ENCODE results near the gene COL5A1. TPM values are rescaled to one million over a fixed set of nuclear protein-coding genes. Genes with fewer than 3 reads are reported as not detected.

Gene COL5A1
- total and polyA plus RNA-seq, 2 experiments from 2014 or later = 2.5 to 13.1 TPM

- no peak for TF ChIP-seq CTCF (conservative IDR thresholded peaks at IDR 0.05; ENCODE audit: low read depth in 2 of 2)
- TF ChIP-seq ETS1 (IDR thresholded peaks at IDR 0.05) = no peak
- no peak for TF ChIP-seq EZH2phosphoT487 (IDR thresholded peaks at IDR 0.05; ENCODE audit: unreplicated experiment)
Observed at GRCh38 chr9:134747951-134748489, 106.4 kb downstream of the COL5A1 start (continued).

- no peak overlapping the region for H3K4me3 ChIP-seq
- DNase-seq (ENCODE audit: low spot score) (no peak), ATAC-seq (no peak)
- no peak overlapping the region for H3K4me2 ChIP-seq
- H3K9me2 ChIP-seq (ENCODE audit: insufficient read depth) = no peaks in the 10 kb centered on the region
- H3K79me2 ChIP-seq (replicated peaks; ENCODE audit: insufficient read depth) = no peaks in the 10 kb centered on the region
- no peaks in the 10 kb centered on the region for H4K20me1 ChIP-seq (replicated peaks; ENCODE audit: insufficient read depth)
- no peak overlapping the region for H2AFZ ChIP-seq
- no peaks in the 10 kb centered on the region for H3K36me3 ChIP-seq (ENCODE audit: insufficient read depth)
- no peaks in the 10 kb centered on the region for H3K4me1 ChIP-seq (ENCODE audit: insufficient read depth)
- Mint-ChIP-seq H3K27ac (no peak overlapping the region), H3K27me3 (ENCODE audit: insufficient read depth, low read depth, poor library complexity) (peaks cover 6% of the 10 kb centered on the region), H3K9me3 (peaks cover 27% of the 10 kb centered on the region), H3K36me3 (ENCODE audit: low read depth) (peaks cover 27% of the 10 kb centered on the region), H3K4me1 (no peaks in the 10 kb centered on the region), H3K4me3 (no peak overlapping the region)
- peaks cover 14% of the 10 kb centered on the region for H3F3A ChIP-seq (replicated peaks; ENCODE audit: low read depth)
- no peak overlapping the region for H3K27ac ChIP-seq (ENCODE audit: low read depth)
- no peaks in the 10 kb centered on the region for H3K27me3 ChIP-seq (ENCODE audit: insufficient read depth)
- TF ChIP-seq REST (IDR thresholded peaks at IDR 0.05; ENCODE audit: unreplicated experiment) = no peak
- no peak for TF ChIP-seq EZH2phosphoT487 (IDR thresholded peaks at IDR 0.05; ENCODE audit: unreplicated experiment)
- TF ChIP-seq STAT1 (IDR thresholded peaks at IDR 0.05; ENCODE audit: unreplicated experiment) = no peak
- TF ChIP-seq JUNB (IDR thresholded peaks at IDR 0.05; ENCODE audit: unreplicated experiment) = no peak
- TF ChIP-seq ZNF114 (CRISPR knock-in tag; IDR thresholded peaks at IDR 0.05) = no peak
- TF ChIP-seq CREB1 (CRISPR knock-in tag; IDR thresholded peaks at IDR 0.05; ENCODE audit: low read depth) = no peak
- no peak for TF ChIP-seq ETS1 (IDR thresholded peaks at IDR 0.05)
- TF ChIP-seq ZNF331 (CRISPR knock-in tag; IDR thresholded peaks at IDR 0.05; ENCODE audit: low read depth) = no peak
- no peak for TF ChIP-seq EZH2 (IDR thresholded peaks at IDR 0.05; ENCODE audit: low read depth, unreplicated experiment)
- no peak for TF ChIP-seq ZNF462 (CRISPR knock-in tag; IDR thresholded peaks at IDR 0.05)
Observed at GRCh38 chr9:134748591-134748990, 107.0 kb downstream of the COL5A1 start.

Data from GM23338 (cell line).